Breast epithelium (tissue), 4 donors: ENCODE measurements around the gene GAL. TPM values are rescaled to one million over a fixed set of nuclear protein-coding genes. Genes with fewer than 3 reads are reported as not detected.

Experiments
- DNase-seq, 2 donors: peaks; one replicate each; pipeline ENCODE4 v3.0.0-alpha.2; 2019; ENCODE audit warnings: low spot score in 2 of 2
- H3K27ac ChIP-seq, 2 donors: fragments of 200-600 bp; sonication (generic) in 1 of 2; one replicate each; pipeline ENCODE4 v1.5.1; 2016 to 2019; ENCODE audit warnings: mild to moderate bottlenecking in 1 of 2
- H3K27me3 ChIP-seq, 2 donors: fragments of 200-600 bp; sonication (generic) in 1 of 2; one replicate each; pipeline versions ENCODE4 v1.5.1 to v1.6.0; 2017 to 2019; ENCODE audit warnings: control low read depth in 1 of 2, mild to moderate bottlenecking in 1 of 2
- H3K36me3 ChIP-seq: fragments of 200-600 bp; one replicate; pipeline ENCODE4 v1.5.1; 2019
- H3K4me1 ChIP-seq, 2 donors: fragments of 200-600 bp; sonication (generic); one replicate each; pipeline ENCODE4 v1.5.1; 2016 to 2019; ENCODE audit warnings: control low read depth in 1 of 2
- H3K4me3 ChIP-seq, 3 donors: fragments of 200-600 bp; sonication (generic); 1 replicate in 2 of 3; 2 replicates in 1 of 3; pipeline ENCODE4 v1.5.1; 2016 to 2019; ENCODE audit warnings: mild to moderate bottlenecking in 3 of 3, moderate library complexity in 2 of 3
- H3K9me3 ChIP-seq, 2 donors: fragments of 200-600 bp; sonication (generic) in 1 of 2; one replicate each; pipeline ENCODE4 v1.5.1; 2016 to 2019; ENCODE audit warnings: control low read depth in 1 of 2
- POLR2A ChIP-seq: fragments of 450-650 bp; IDR thresholded peaks from one replicate; pipeline ENCODE4 v1.6.1; 2016; ENCODE audit warnings: antibody characterized with exemption, mild to moderate bottlenecking, moderate library complexity
- POLR2AphosphoS5 ChIP-seq, 3 donors: sonication (generic); formaldehyde crosslinking; IDR thresholded peaks; one replicate each; pipeline ENCODE4 v1.6.1; 2017; ENCODE audit warnings: antibody characterized with exemption in 3 of 3
- intact Hi-C: fragments of 100-400 bp; cut with DNase I; formaldehyde crosslinking; loops from one replicate; pipeline ENCODE4 v1.15.1; 2023; ENCODE audit warnings: low total_unique reads
- total RNA-seq, 3 donors: library from RNA; depleted of rRNA; stranded (reverse); fragments of >200 nt; gene quantifications; one replicate each; pipeline ENCODE4 v1.1.0, GENCODE V29; 2016
- TF ChIP-seq, protein P1 (sequence below), 3 donors: fragments of 450-650 bp; IDR thresholded peaks; one replicate each; pipeline ENCODE4 v1.5.1; 2016 to 2017; ENCODE audit warnings: antibody characterized with exemption in 3 of 3, mild to moderate bottlenecking in 3 of 3, moderate library complexity in 3 of 3

GAL gene
- total RNA-seq, 3 donors from 2014 or later: 0.64 to 5.7 (median 1.3) TPM

DNA sequence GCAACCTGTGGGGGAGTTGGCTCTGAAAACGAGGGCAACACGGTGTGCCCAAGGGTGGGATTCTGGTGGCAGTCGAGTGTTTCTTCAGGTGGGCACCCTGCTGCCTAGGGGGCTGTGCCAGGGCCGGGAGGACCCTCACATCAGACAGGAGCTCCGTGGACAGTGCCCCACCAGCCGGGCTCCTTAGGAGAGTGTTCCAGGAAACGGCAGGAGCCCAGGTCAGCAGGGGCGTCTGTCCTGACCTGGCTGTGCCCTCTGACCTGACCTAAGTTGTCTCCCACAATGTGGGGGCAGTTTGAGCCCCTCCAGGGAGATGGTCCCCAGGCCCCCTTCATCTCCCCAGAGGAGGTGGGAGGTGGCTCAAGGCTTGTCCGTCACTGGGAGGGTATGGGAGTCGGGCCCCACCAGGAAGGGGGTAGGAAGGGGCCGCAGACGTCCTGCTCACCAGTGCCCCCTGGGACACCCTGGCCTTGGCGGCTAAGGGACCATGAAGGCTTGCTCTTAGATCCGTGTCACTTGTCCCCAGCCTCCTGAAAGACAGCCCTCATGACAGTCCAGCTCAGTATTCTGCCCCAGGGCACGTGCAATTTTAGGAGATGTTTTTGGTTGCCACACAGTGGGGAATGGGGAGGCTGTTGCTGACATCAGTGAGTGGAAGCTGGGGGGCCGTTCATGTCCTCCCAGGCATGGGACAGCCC is 32.2 kb upstream of the GAL start:
- H3K27me3 ChIP-seq: peaks cover 0 to 4% of the 10 kb centered on the region in 2 donors
- no peak for TF ChIP-seq POLR2A
- no peak for TF ChIP-seq POLR2AphosphoS5 (IDR thresholded peaks at IDR 0.05)
- TF ChIP-seq, protein P1, sequence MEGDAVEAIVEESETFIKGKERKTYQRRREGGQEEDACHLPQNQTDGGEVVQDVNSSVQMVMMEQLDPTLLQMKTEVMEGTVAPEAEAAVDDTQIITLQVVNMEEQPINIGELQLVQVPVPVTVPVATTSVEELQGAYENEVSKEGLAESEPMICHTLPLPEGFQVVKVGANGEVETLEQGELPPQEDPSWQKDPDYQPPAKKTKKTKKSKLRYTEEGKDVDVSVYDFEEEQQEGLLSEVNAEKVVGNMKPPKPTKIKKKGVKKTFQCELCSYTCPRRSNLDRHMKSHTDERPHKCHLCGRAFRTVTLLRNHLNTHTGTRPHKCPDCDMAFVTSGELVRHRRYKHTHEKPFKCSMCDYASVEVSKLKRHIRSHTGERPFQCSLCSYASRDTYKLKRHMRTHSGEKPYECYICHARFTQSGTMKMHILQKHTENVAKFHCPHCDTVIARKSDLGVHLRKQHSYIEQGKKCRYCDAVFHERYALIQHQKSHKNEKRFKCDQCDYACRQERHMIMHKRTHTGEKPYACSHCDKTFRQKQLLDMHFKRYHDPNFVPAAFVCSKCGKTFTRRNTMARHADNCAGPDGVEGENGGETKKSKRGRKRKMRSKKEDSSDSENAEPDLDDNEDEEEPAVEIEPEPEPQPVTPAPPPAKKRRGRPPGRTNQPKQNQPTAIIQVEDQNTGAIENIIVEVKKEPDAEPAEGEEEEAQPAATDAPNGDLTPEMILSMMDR (IDR thresholded peaks at IDR 0.05): no peak
- H3K9me3 ChIP-seq: peaks cover 14 to 15% of the 10 kb centered on the region in 2 donors
- H3K4me3 ChIP-seq: no peak overlapping the region
- peak overlapping the region; percentile 84 to 90 for H3K27ac ChIP-seq
- H3K4me1 ChIP-seq: no peaks in the 10 kb centered on the region
- no peaks in the 10 kb centered on the region for H3K36me3 ChIP-seq
- intact Hi-C loops: no loop called here
- DNase-seq: peak in 1 of 2 donors; percentile 60

DNA sequence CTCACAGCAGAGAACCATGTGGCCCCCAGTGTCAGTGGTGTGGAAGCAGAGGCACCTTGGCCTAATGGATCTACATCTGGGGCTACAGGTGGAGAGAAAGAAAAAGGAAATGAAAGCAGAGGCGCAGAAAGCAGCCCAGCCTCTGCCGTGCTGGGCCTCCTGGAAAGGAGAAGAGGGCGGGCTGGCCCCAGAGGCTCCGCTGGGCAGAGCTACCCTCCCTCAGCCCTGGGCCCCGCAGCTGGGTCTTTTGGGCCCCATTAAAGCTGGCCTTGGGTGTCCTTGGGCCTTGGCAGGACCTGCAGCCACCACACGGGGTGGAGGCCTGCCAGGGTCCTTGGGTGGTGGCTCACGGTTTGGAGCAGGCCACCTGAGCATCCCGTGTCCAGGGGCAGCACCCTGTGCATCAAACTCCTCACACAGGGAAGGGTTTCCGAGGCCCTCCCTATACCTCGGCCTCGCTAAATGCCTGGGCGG is 31.6 kb upstream of the GAL start:
- TF ChIP-seq, protein P1 (IDR thresholded peaks at IDR 0.05): no peak
- TF ChIP-seq POLR2A (no peak), POLR2AphosphoS5 (IDR thresholded peaks at IDR 0.05) (no peak)
- intact Hi-C loops: no loop called here
- peaks cover 8 to 9% of the 10 kb centered on the region in 2 donors for H3K9me3 ChIP-seq
- no peaks in the 10 kb centered on the region for H3K36me3 ChIP-seq
- H3K4me1 ChIP-seq: no peaks in the 10 kb centered on the region
- H3K27ac ChIP-seq: peak overlapping the region; percentile 84 to 90
- H3K4me3 ChIP-seq: no peak overlapping the region
- peak in 1 of 2 donors; percentile 17 for DNase-seq
- peaks cover 0 to 4% of the 10 kb centered on the region in 2 donors for H3K27me3 ChIP-seq

GRCh38 chr11:68653486-68654430 is 30.6 kb upstream of the GAL start:
- intact Hi-C loops: no loop called here
- H3K4me1 ChIP-seq: peaks cover 0 to under 1% of the 10 kb centered on the region in 2 donors
- no peak overlapping the region for H3K4me3 ChIP-seq
- H3K27me3 ChIP-seq: peaks cover 0 to 4% of the 10 kb centered on the region in 2 donors
- no peaks in the 10 kb centered on the region for H3K36me3 ChIP-seq
- no peak overlapping the region for H3K27ac ChIP-seq
- peak in 1 of 2 donors; percentile 42 for DNase-seq
- TF ChIP-seq POLR2AphosphoS5 (IDR thresholded peaks at IDR 0.05) (no peak), POLR2A (no peak)
- TF ChIP-seq, protein P1 (IDR thresholded peaks at IDR 0.05): no peak
- peaks cover 7 to 8% of the 10 kb centered on the region in 2 donors for H3K9me3 ChIP-seq

DNA sequence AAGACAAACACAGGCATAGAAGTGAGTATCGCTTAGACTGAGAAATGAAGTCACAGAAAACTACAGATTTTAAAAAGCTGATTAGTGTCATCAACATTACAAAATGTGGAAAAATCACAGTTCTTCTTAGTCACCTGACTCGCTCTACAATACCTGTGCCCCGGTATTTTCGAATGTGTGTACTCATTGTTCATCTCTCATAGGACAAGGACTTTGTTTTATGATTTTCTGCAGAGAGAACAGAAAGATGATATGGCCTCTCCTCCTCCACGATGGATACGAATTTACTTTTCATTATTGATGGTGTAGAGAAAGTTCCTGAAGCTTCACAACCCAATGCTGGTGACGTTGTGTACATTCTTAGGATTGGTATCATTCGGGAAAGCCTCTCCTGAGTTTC is 29.4 kb upstream of the GAL start:
- peaks cover 7 to 8% of the 10 kb centered on the region in 2 donors for H3K9me3 ChIP-seq
- no peak overlapping the region for H3K27ac ChIP-seq
- H3K36me3 ChIP-seq: no peaks in the 10 kb centered on the region
- peaks cover 0 to 4% of the 10 kb centered on the region in 2 donors for H3K27me3 ChIP-seq
- intact Hi-C loops: no loop called here
- H3K4me3 ChIP-seq: no peak overlapping the region
- peaks cover 4 to 10% of the 10 kb centered on the region in 2 donors for H3K4me1 ChIP-seq
- DNase-seq: no peak
- TF ChIP-seq, protein P1 (IDR thresholded peaks at IDR 0.05): no peak
- TF ChIP-seq POLR2A (no peak), POLR2AphosphoS5 (IDR thresholded peaks at IDR 0.05) (no peak)
